Myocyte (in vitro differentiated cells): ENCODE results near the gene CTDSP2. TPM values are rescaled to one million over a fixed set of nuclear protein-coding genes. Genes with fewer than 3 reads are reported as not detected.
"Not testable (repeated sequence)": the region's sequence is repeated elsewhere in the genome, so short reads cannot be mapped to it uniquely, and the experiment has no call there.

Experiments
- DNase-seq: peaks from one replicate; pipeline ENCODE4 v3.0.0-alpha.2; 2012; ENCODE audit warnings: low read depth
- polyA plus RNA-seq: library from polyadenylated mRNA; unstranded; fragments of >200 nt; gene quantifications from one replicate; pipeline ENCODE4 v1.2.1, GENCODE V29; 2012; ENCODE audit warnings: missing spikeins
- total RNA-seq: library from RNA; depleted of rRNA; stranded (reverse); fragments of >200 nt; gene quantifications from 2 replicates; pipeline ENCODE4 v1.2.3, GENCODE V29; 2014

The CTDSP2 gene
- total RNA-seq: 37.9 and 43.4 TPM in 2 replicates
- 72.8 TPM for polyA plus RNA-seq

GRCh38 chr12:57846577-57847319 lies at the start of gene CTDSP2:
Gene CTDSP2 (minus strand): TSS chr12:57846729. CDS start chr12:57846435, 294 bp downstream.
- DNase-seq: peak; percentile 99

- no peak for DNase-seq
Measured at GRCh38 chr12:57896115-57896433, 49.5 kb upstream of the CTDSP2 start.

GRCh38 chr12:57895389-57896114 lies 49.0 kb upstream of the CTDSP2 start:
- DNase-seq: no peak

GRCh38 chr12:57894399-57895292 lies 48.1 kb upstream of the CTDSP2 start:
- peak; percentile 76 for DNase-seq

GRCh38 chr12:57893431-57894353 lies 47.2 kb upstream of the CTDSP2 start:
- DNase-seq: peak; percentile 86

- DNase-seq: no peak
Measured at GRCh38 chr12:57892232-57892972, 45.9 kb upstream of the CTDSP2 start.

GRCh38 chr12:57891542-57892228 lies 45.2 kb upstream of the CTDSP2 start:
- DNase-seq: no peak

- DNase-seq: peak; percentile 56
Measured at GRCh38 chr12:57890191-57891115, 43.9 kb upstream of the CTDSP2 start.

GRCh38 chr12:57889500-57889989 lies 43.0 kb upstream of the CTDSP2 start:
- DNase-seq: no peak

- peak; percentile 68 for DNase-seq
Measured at GRCh38 chr12:57888409-57889157, 42.1 kb upstream of the CTDSP2 start.

- peak; percentile 48 for DNase-seq
Measured at GRCh38 chr12:57887631-57888408, 41.3 kb upstream of the CTDSP2 start.

- not testable (repeated sequence) for DNase-seq
Measured at GRCh38 chr12:57886964-57887363, 40.4 kb upstream of the CTDSP2 start.

- DNase-seq: no peak
Measured at GRCh38 chr12:57886542-57886941, 40.0 kb upstream of the CTDSP2 start.

- DNase-seq: no peak
Measured at GRCh38 chr12:57885207-57885606, 38.7 kb upstream of the CTDSP2 start.

- no peak for DNase-seq
Measured at GRCh38 chr12:57883700-57884099, 37.2 kb upstream of the CTDSP2 start.

GRCh38 chr12:57883057-57883456 lies 36.5 kb upstream of the CTDSP2 start:
- DNase-seq: no peak
